SW 1271 (cell line): ENCODE measurements around the gene ING5.
"Not testable (repeated sequence)": the region's sequence is repeated elsewhere in the genome, so short reads cannot be mapped to it uniquely, and the experiment has no call there.

Experiments
- DNase-seq, 2 experiments: peaks; one replicate each; lab custom pipeline; 2025; lab: John Stamatoyannopoulos, UW

The ING5 gene

DNA sequence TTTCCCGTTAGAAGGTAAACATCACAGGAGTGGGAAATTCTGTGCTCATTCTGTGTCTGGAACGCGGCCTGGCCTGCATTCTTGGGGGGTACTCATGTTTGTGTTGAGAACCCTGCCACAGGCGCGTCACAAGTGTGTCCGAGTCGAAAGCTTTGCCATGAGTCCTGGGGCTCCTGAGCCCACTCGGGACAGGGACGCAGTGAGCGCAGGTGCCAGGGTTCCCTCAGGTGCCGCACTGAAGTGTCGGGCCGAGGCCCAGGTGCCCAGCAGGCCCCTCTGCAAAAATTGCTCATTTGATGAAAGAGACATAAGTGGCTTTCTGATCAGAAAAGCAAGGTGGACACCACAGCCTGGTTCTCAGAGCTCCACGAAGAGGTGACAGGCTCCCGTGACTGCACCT is 37.3 kb downstream of the ING5 start:
- DNase-seq = no peak

GRCh38 chr2:241739651-241740050 is 37.8 kb downstream of the ING5 start:
- DNase-seq = no peak

DNA sequence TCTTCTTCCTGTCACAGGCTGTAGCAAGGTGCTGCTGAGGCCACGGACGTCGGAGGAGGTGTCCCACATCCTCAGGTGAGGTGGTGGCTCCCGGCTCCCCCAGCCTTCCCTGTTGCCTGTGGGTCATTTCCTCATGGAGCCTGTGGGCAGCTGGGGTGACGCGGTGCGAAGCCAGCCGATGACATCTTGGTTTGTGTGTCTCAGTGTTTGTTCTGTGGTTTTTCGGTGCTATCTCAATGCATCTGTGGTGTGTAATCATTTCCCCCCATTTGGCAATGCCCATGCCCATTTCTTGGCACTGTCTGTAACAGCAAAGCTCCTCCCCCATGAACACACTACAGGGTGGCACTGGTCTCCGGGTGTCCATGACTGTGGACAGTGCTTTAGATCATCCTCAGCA is 39.2 kb downstream of the ING5 start:
- no peak for DNase-seq

- DNase-seq = no peak
Measured at GRCh38 chr2:241742320-241742939, 40.6 kb downstream of the ING5 start.

- not testable (repeated sequence) for DNase-seq
Measured at GRCh38 chr2:241743008-241743407, 41.2 kb downstream of the ING5 start.

- DNase-seq = no peak
Measured at GRCh38 chr2:241743620-241744019, 41.8 kb downstream of the ING5 start.

DNA sequence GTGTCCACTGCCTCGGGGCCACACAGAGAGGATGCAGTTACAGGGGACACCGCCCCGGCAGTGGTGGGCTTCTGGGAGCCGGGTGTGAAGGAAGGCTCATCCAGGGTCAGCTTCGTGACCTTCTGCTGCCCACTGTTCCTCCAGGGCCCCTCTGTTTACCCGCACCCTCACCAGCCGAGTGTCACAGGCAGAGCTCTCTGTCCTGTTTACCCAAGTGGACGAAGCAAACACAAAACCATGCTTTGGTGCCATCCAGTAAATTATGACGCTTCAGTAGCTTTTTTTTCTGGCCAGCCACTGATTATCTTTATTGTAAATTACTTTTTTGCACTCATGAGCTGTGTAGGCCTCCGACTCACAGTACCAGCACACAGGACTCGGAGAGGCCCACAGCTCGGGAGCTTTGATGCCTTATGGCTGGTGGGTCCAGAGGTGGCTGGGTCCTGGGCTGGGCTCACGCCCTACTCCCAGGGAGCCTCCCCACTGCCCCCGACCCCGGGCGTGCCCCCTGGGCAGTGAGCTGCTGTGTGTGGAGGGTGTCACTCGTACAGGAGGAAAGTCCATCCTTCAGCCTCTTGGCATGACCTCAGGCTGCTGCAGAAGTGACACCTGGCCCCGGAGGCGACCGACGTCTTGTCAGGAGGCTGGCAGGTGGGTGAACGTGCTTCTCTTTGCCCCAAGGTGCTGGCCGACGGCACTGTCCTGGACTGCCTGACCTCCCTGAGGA is 42.4 kb downstream of the ING5 start:
- DNase-seq = no peak

GRCh38 chr2:241745276-241745675 is 43.4 kb downstream of the ING5 start:
- no peak for DNase-seq

- no peak for DNase-seq
Measured at GRCh38 chr2:241746084-241746483, 44.2 kb downstream of the ING5 start.

GRCh38 chr2:241748468-241749256 is 46.8 kb downstream of the ING5 start:
- no peak for DNase-seq

- no peak for DNase-seq
Measured at GRCh38 chr2:241750076-241750840, 48.4 kb downstream of the ING5 start.

GRCh38 chr2:241751152-241751551 is 49.3 kb downstream of the ING5 start:
- no peak for DNase-seq

- no peak for DNase-seq
Measured at GRCh38 chr2:241751776-241752175, 49.9 kb downstream of the ING5 start.

DNA sequence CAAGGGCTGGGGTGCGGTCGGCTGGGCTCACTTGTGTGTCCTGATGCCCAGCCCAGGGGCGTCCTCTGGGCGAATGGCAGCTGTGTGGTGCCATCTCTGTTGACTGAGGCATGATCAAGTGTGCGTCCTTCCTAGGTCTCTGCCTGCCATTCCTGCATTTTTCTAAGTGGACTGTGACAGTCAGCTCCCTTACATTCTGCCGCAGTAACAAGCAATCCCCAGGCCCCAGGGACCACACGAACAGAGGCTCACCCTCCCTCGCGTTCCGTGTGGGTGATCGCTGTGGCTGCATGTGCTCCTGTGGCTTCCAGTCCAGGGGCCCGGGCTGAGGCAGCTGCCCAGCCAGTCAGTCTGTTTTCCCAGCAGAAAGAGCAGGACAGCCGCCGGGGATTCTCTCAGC is 50.4 kb downstream of the ING5 start:
- DNase-seq = no peak

DNA sequence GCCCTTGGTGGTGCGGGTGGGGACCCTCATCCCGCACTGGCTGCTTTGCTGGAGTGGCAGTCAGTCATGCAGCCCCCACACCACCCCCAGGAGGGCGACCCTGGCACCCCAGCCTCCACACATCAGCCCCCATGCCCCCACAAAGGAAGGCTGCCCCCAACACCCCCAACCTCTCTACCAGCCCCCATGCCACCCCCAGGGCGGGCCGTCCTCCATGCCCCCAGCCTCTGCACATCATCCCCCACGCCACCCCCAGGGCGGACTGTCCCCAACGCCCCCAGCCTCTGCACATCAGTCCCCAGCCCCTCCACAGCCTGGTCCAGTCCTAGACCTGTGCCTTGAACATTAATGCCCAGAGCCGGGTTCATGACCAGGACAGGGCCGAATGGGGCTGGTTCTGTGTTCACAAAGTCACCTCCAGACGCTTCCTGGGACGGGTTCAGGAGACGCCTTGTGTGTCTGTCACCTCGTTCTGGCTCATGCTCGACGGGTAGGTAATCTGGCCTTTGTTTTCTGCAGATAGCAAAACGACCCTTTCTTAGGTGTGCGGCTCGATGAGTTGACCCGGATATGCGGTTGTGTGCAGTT is 50.9 kb downstream of the ING5 start:
- DNase-seq = no peak

GRCh38 chr2:241753493-241753892 is 51.7 kb downstream of the ING5 start:
- DNase-seq = no peak

GRCh38 chr2:241754042-241754441 is 52.2 kb downstream of the ING5 start:
- no peak for DNase-seq

- no peak for DNase-seq
Measured at GRCh38 chr2:241755166-241755565, 53.3 kb downstream of the ING5 start.

GRCh38 chr2:241755777-241756176 is 53.9 kb downstream of the ING5 start:
- DNase-seq = no peak

GRCh38 chr2:241759067-241759807 is 57.4 kb downstream of the ING5 start:
- DNase-seq = no peak

DNA sequence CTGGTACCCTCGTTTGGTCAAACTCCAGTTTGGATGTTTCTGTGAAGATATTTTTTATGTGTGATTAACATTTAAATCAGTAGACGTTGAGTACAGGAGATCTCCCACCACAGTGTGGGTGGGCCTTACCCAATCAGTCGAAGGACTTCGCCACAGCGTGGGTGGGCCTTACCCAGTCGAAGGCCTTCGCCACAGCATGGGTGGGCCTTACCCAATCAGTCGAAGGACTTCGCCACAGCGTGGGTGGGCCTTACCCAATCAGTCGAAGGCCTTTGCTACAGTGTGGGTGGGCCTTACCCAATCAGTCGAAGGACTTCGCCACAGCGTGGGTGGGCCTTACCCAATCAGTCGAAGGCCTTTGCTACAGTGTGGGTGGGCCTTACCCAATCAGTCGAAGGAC is 58.1 kb downstream of the ING5 start:
- DNase-seq = not testable (repeated sequence)
